Kidney epithelial cell (primary cell): ENCODE data around the gene CAMTA1. TPM values are rescaled to one million over a fixed set of nuclear protein-coding genes. Genes with fewer than 3 reads are reported as not detected.

Source experiments
- DNase-seq: peaks from one replicate; pipeline ENCODE4 v3.0.0-alpha.2; 2010; ENCODE audit warnings: low read depth
- H3K27me3 ChIP-seq: 2 replicates; pipeline ENCODE4 v1.6.0; 2011; ENCODE audit warnings: low read length; ENCODE audit not compliant: control insufficient read depth, insufficient read depth
- H3K36me3 ChIP-seq: 2 replicates; pipeline ENCODE4 v1.5.1; 2011; ENCODE audit warnings: low read length; ENCODE audit not compliant: control insufficient read depth, insufficient read depth
- H3K4me3 ChIP-seq: 2 replicates; pipeline ENCODE4 v1.5.1; 2011; ENCODE audit warnings: low read depth, mild to moderate bottlenecking, control low read depth, low read length
- CTCF ChIP-seq: IDR thresholded peaks from 2 replicates; pipeline ENCODE4 v1.5.1; 2011; ENCODE audit warnings: mild to moderate bottlenecking, moderate library complexity, low read length, control low read depth, inconsistent platforms; ENCODE audit not compliant: insufficient read depth, poor library complexity, severe bottlenecking
- total RNA-seq: library from RNA; depleted of rRNA; stranded (reverse); fragments of >200 nt; gene quantifications from 2 replicates; pipeline ENCODE4 v1.2.3, GENCODE V29; 2015

Gene CAMTA1
- total RNA-seq, 1 donor from 2014 or later, result 76.5 TPM

GRCh38 chr1:7610936-7611335, 825.7 kb downstream of the CAMTA1 start:
- no peak for TF ChIP-seq CTCF
- peaks cover 2% of the 10 kb centered on the region for H3K27me3 ChIP-seq
- no peak for DNase-seq
- no peaks in the 10 kb centered on the region for H3K36me3 ChIP-seq
- H3K4me3 ChIP-seq, result no peak overlapping the region

DNA sequence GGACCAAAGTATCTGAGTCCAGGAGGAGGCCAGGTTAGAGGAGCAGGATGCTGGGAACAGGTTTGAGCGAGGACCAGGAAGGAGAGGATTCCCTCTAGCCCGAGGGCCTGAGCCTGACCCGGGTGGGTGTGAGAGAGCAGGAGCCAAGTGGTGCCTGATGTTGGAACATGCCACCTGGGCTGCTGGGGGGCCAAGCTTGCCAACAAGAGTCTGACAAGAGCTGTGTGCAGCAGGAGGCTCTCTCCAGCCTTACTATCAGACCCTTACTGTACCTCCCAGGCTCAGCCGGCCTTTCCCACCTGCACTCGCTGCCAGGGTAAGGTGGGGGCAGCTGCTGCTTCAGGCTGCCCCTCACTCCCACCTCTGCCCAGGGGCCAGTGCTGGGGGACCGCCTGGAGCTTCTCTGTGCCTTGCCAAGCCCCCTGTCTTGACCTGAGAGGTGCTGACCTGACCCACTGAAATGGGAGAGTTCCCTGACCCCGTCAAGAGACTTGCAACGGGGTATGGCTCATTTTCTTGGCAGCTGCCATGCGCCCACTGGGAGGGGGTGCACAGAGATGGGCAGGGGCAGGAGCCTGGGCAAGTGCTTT, 826.3 kb downstream of the CAMTA1 start:
- no peaks in the 10 kb centered on the region for H3K36me3 ChIP-seq
- H3K27me3 ChIP-seq, result peaks cover 2% of the 10 kb centered on the region
- DNase-seq, result no peak
- H3K4me3 ChIP-seq, result no peak overlapping the region
- TF ChIP-seq CTCF, result no peak

GRCh38 chr1:7613106-7613850, 828.0 kb downstream of the CAMTA1 start:
- Histone ChIP-seq H3K27me3 (peaks cover 2% of the 10 kb centered on the region), H3K36me3 (no peaks in the 10 kb centered on the region), H3K4me3 (no peak overlapping the region)
- TF ChIP-seq CTCF, result no peak
- no peak for DNase-seq

- no peak for DNase-seq
- no peak for TF ChIP-seq CTCF
- Histone ChIP-seq H3K27me3 (peaks cover 2% of the 10 kb centered on the region), H3K4me3 (no peak overlapping the region), H3K36me3 (no peaks in the 10 kb centered on the region)
Measured at GRCh38 chr1:7613851-7614205, 828.6 kb downstream of the CAMTA1 start.

DNA sequence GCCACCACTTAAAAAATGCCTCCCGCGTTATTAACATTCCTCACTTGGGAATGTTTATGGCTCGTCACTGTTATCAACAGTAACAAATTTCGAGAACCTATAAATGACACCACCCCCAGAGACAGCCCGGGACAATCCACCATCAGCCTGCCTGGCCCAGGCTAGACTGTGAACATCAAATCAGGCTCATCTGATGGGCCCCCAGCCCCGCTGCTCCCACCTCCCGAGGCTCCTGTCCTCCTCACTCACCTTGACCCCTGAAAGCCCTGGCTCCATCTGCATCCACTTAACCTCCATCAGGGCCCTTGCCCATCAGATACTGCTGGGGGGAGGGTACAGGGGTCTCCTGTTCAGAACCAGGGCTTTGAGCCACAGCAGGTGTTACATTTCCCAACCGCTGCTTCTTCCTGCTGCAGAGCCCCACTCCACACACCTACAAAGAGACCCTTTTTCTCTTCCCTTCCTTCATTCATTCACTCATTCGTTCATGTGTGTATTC, 829.4 kb downstream of the CAMTA1 start:
- Histone ChIP-seq H3K36me3 (no peaks in the 10 kb centered on the region), H3K4me3 (no peak overlapping the region), H3K27me3 (peaks cover 2% of the 10 kb centered on the region)
- no peak for DNase-seq
- no peak for TF ChIP-seq CTCF
